ENCODE data around the gene RPA3. TPM values are rescaled to one million over a fixed set of nuclear protein-coding genes. Genes with fewer than 3 reads are reported as not detected.
"Not testable (repeated sequence)": the region's sequence is repeated elsewhere in the genome, so short reads cannot be mapped to it uniquely, and the experiment has no call there.

Gene RPA3
- total RNA-seq, 2 donors from 2014 or later: 0.66 to 6.0 TPM

- Histone ChIP-seq H3K27ac (no peak overlapping the region), H3K4me1 (peaks cover 21% of the 10 kb centered on the region), H3K4me3 (no peak overlapping the region), H3K27me3 (no peaks in the 10 kb centered on the region), H3K36me3 (replicated peaks in 1 of 2; ENCODE audit: insufficient read depth in 1 of 2, low read depth in 2 of 2) (no peaks in the 10 kb centered on the region), H3K9me3 (no peaks in the 10 kb centered on the region)
- DNase-seq (no peak), ATAC-seq (no peak)
- TF ChIP-seq POLR2A (IDR thresholded peaks at IDR 0.05): no peak
- no peak for TF ChIP-seq CTCF (IDR thresholded peaks at IDR 0.05)
- intact Hi-C loops (cut with DNase I): no loop called here
- 88 to 91% methylated on average over 1 of the region's 1 CpG for WGBS, 2 donors
Observed at GRCh38 chr7:7668706-7669105, 49.7 kb downstream of the RPA3 start.

GRCh38 chr7:7667187-7667586 lies 51.2 kb downstream of the RPA3 start:
- ATAC-seq: peak; percentile 96
- no peak for TF ChIP-seq POLR2A (IDR thresholded peaks at IDR 0.05)
- TF ChIP-seq CTCF (IDR thresholded peaks at IDR 0.05): no peak
- 32 to 46% methylated on average over 2 of the region's 2 CpGs for WGBS, 2 donors

GRCh38 chr7:7665031-7665430 lies 53.4 kb downstream of the RPA3 start:
- Histone ChIP-seq H3K4me3 (no peak overlapping the region), H3K36me3 (replicated peaks in 1 of 2; ENCODE audit: insufficient read depth in 1 of 2, low read depth in 2 of 2) (no peaks in the 10 kb centered on the region), H3K27me3 (no peaks in the 10 kb centered on the region), H3K9me3 (no peaks in the 10 kb centered on the region), H3K27ac (no peak overlapping the region), H3K4me1 (peaks cover 25% of the 10 kb centered on the region)
- DNase-seq (no peak), ATAC-seq (no peak)
- intact Hi-C loops (cut with DNase I): no loop called here
- no peak for TF ChIP-seq CTCF (IDR thresholded peaks at IDR 0.05)
- no peak for TF ChIP-seq POLR2A (IDR thresholded peaks at IDR 0.05)
- WGBS, 2 donors: 91 to 93% methylated on average over 1 of the region's 1 CpG

More at GRCh38 chr7:7667187-7667586, 51.2 kb downstream of the RPA3 start:
- no peaks in the 10 kb centered on the region for H3K27me3 ChIP-seq
- H3K4me3 ChIP-seq: no peak overlapping the region
- intact Hi-C loops (cut with DNase I): no loop called here
- H3K4me1 ChIP-seq: peaks cover 25% of the 10 kb centered on the region
- no peaks in the 10 kb centered on the region for H3K36me3 ChIP-seq (replicated peaks in 1 of 2; ENCODE audit: insufficient read depth in 1 of 2, low read depth in 2 of 2)
- H3K9me3 ChIP-seq: no peaks in the 10 kb centered on the region
- DNase-seq: peak; percentile 68 to 86 (median 78)
- peak overlapping the region in 3 of 4 donors; percentile 51 to 83 (median 56) for H3K27ac ChIP-seq

GRCh38 chr7:7664291-7664690 lies 54.1 kb downstream of the RPA3 start:
- H3K4me1 ChIP-seq: peaks cover 25% of the 10 kb centered on the region
- H3K27me3 ChIP-seq: no peaks in the 10 kb centered on the region
- peak overlapping the region in 1 of 4 donors; percentile 47 for H3K27ac ChIP-seq
- 35 to 38% methylated on average over 3 of the region's 3 CpGs for WGBS, 2 donors
- H3K36me3 ChIP-seq (replicated peaks in 1 of 2; ENCODE audit: insufficient read depth in 1 of 2, low read depth in 2 of 2): no peaks in the 10 kb centered on the region
- H3K9me3 ChIP-seq: no peaks in the 10 kb centered on the region
- TF ChIP-seq CTCF (IDR thresholded peaks at IDR 0.05): no peak
- TF ChIP-seq POLR2A (IDR thresholded peaks at IDR 0.05): no peak
- no peak overlapping the region for H3K4me3 ChIP-seq
- intact Hi-C loops (cut with DNase I): no loop called here
- ATAC-seq (no peak), DNase-seq (no peak)

DNA sequence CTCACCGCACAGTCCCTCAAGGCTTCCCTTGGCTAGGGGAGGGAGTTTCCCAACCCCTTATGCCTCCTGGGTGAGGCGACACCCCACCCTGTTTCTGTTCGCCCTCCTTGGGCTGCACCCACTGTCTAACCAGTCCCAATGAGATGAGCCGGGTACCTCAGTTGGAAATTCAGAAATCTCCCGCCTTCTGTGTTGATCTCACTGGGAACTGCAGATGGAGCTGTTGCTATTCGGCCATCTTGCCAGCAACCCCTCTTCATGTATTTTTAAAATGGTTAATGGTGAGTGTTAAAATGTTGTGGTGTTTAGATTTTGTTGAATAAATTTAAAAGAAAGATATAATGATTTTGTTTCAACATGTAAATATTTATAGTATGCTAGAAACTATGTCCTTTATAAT lies 55.9 kb downstream of the RPA3 start:
- H3K9me3 ChIP-seq: no peaks in the 10 kb centered on the region
- H3K36me3 ChIP-seq (replicated peaks in 1 of 2; ENCODE audit: insufficient read depth in 1 of 2, low read depth in 2 of 2): no peaks in the 10 kb centered on the region
- DNase-seq: no peak
- TF ChIP-seq CTCF (IDR thresholded peaks at IDR 0.05) (peak in 2 of 7 experiments; percentile 9 to 13), POLR2A (IDR thresholded peaks at IDR 0.05) (no peak)
- H3K27ac ChIP-seq: no peak overlapping the region
- WGBS, 2 donors: 92 to 93% methylated on average over 6 of the region's 6 CpGs
- ATAC-seq: no peak
- peaks cover 19% of the 10 kb centered on the region for H3K4me1 ChIP-seq
- H3K4me3 ChIP-seq: no peak overlapping the region
- intact Hi-C loops (cut with DNase I): no loop called here
- no peaks in the 10 kb centered on the region for H3K27me3 ChIP-seq

GRCh38 chr7:7656459-7656858 lies 61.9 kb downstream of the RPA3 start:
- 96 to 99% methylated on average over 3 of the region's 3 CpGs for WGBS, 2 donors
- DNase-seq; ATAC-seq; H3K27me3 ChIP-seq; H3K27ac ChIP-seq; H3K36me3 ChIP-seq (replicated peaks in 1 of 2; ENCODE audit: insufficient read depth in 1 of 2, low read depth in 2 of 2); H3K4me1 ChIP-seq; intact Hi-C loops (cut with DNase I); H3K9me3 ChIP-seq; H3K4me3 ChIP-seq: not testable (repeated sequence)
